ENCODE data around the gene PTCD2.

The PTCD2 gene, protein sequence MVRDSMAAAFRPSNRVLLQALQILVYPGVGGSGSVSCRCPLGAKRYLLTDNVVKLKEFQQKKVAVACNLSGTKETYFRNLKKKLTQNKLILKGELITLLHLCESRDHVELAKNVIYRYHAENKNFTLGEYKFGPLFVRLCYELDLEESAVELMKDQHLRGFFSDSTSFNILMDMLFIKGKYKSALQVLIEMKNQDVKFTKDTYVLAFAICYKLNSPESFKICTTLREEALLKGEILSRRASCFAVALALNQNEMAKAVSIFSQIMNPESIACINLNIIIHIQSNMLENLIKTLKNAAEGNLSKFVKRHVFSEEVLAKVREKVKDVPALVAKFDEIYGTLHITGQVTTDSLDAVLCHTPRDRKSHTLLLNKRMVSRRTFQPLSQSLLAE

DNA sequence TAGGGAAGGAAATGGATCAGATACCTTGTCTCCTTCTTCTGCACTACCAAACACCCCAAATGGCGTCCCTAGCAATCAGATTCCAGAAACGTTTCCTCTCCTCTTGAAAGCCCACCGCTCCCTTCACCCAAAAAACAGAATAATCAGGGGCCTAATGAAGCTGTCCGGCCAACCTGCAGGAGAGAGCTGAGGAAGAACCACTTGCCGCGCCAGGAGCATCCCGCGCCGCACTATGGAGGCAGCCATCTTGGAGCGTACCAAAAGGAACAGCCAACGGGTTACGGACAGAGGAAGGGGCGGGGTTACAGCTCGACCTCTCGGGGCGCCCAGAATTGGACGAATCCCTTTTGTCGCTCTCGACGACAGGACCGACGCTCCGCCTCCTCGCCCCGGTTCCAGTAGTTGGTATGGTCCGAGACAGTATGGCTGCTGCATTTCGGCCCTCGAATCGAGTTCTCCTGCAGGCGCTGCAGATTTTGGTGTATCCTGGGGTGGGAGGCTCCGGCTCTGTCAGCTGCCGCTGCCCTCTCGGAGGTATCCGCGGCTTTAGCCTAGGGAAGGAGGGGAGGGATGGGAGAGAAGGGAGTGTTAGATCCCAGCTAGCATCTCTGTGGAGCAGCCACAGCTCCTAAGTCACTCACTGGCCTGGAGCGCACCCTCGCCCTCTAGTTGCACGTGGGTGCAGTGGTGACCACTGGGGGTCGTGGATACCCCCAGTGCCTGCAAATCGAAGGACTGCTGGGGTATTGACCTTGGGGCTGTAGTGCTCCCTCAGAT lies at the start of gene PTCD2, which contains the start of gene MRPS27:
PTCD2 (plus strand) TSS at position 398 of the 777 bp plus-strand sequence; CDS start at position 408, 10 bp downstream.
MRPS27 (minus strand) TSS at position 265 of the 777 bp plus-strand sequence; CDS start at position 246, 19 bp downstream.
- peak; percentile 98 for DNase-seq (ENCODE audit: low spot score)

- no peak for DNase-seq (ENCODE audit: low spot score)
These were observed 48.5 kb upstream of the PTCD2 start for GRCh38 chr5:72271702-72272101.

- no peak for DNase-seq (ENCODE audit: low spot score)
These were observed 47.8 kb upstream of the PTCD2 start for GRCh38 chr5:72272398-72272797.

DNA sequence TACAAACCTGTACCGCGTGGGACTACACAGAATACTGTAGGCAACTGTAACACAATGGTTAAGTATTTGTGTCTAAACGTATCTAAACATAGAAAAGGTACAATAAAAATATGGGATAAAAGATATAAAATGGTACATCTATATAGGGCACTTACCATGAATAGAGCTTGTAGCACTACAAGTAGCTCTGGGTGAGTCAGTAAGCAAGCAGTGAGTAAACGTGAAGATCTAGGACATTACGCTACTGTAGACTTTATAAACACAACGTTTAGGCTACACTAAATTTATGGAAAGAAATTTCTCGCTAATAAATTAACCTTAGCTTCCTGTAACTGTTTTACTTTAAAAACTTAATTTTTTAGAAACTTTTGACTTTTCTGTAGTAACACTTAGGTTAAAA lies 46.6 kb upstream of the PTCD2 start:
- no peak for DNase-seq (ENCODE audit: low spot score)

DNA sequence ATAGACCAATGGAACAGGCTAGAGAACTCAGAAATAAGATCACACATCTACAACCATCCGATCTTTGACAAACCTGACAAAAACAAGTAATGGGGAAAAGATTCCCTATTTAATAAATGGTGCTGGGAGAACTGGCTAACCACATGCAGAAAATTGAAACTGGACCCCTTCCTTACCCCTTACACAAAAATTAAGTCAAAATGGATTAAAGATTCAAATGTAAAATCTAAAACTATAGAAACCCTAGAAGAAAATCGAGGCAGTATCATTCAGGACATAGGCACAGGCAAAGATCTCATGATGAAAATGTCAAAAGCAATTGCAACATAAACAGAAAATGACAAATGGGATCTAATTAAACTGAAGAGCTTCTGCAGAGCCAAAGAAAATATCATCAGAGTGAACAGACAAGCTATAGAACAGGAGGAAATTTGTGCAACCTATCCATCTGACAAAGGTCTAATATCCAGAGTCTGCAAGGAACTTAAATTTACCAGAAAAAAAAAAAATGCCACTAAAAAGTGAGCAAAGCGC lies 43.9 kb upstream of the PTCD2 start:
- DNase-seq (ENCODE audit: low spot score): no peak

DNA sequence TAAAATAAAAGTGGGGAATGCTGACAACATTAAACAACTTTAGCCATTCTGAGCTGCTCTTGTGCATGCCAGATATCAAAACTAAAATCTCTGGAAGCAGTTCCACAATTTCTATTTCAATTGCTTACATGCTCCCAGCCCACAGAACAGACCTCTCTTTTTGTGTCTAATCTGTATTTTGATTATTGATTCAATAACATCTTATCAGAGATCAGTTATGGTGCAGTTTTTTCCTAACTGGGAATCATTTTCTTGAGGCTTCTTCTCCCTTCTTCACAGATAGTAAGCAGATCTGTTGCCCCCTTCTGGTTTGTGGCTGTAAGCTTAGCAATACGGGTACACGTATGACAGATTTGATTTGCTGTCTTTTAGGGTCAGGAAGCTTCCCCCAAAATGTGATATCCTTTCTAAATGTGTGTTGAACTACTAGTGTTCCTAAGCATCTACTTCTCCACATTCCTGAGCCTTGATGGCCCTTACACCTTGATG lies 39.5 kb upstream of the PTCD2 start:
- DNase-seq (ENCODE audit: low spot score): peak; percentile 51

DNA sequence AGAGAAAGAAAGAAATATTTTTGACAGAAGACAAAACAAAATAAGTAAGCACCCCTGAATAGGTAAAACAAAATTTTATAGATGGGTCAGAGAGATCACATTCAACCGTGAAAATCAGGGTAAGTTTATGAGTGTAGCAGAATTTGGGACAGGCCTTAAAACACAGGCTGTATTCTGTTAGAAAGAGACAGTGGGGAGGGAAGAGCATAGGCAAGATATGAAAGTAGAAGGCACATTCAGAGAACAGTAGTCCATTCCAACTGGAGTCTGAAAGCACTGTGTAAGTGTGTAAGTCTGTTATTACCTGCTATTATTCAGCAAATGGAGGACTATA lies 38.8 kb upstream of the PTCD2 start:
- no peak for DNase-seq (ENCODE audit: low spot score)

DNA sequence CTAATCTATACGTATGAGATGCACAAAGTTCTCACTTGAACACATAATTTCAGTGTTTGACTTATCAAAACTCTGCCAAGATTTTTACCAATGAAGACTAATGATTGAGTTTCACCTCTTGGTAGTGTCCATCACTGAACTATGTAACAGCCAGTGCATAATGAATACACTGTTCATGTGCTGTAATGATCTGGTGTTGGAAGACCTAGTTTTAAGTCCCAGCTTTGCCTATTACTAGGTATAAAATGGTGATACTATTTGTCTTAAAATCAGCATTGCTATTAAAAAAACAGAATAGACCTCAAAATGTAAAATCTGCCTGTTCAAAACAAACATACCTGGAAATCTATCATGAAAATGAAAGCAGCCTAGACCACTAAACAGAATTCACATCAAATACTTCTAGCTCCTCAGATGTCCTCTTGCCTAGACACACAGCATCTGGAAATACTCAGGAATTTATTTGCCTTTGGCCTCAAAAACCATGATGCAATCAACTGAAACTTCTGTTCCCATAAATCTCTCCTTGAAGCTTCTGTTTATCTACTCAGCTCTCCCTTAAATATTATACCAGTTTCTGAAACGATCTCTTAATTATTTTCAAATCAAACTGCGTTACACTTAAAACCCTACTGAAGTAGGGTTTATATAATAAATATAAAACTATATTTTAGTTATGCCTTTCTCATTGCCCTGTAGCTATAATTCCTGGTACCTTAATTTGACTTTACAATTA lies 38.2 kb upstream of the PTCD2 start:
- no peak for DNase-seq (ENCODE audit: low spot score)

- no peak for DNase-seq (ENCODE audit: low spot score)
These were observed 37.3 kb upstream of the PTCD2 start for GRCh38 chr5:72282878-72283277.

DNA sequence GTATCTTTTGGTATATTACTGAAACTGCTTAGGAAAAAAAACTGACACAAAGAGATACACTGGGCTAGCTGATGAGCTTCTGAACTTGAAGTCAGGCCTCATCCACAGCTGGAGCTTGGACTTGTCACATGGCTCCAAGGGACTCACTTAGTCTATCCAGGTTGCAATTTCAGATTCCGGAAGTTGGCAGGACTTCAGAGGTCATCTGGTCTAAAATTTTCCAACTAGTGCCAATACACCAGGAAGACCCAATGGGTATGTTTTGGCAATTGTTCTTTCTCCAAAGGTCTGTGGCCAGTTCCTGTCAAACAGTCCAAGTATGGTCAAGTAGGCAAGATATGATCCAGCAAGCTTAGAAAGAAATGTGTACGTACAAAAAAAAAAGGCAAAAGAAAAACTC lies 36.8 kb upstream of the PTCD2 start:
- DNase-seq (ENCODE audit: low spot score): no peak

GRCh38 chr5:72284559-72285423 lies 35.4 kb upstream of the PTCD2 start:
- no peak for DNase-seq (ENCODE audit: low spot score)

GRCh38 chr5:72285424-72285821 lies 34.8 kb upstream of the PTCD2 start:
- DNase-seq (ENCODE audit: low spot score): no peak

GRCh38 chr5:72286798-72287197 lies 33.4 kb upstream of the PTCD2 start:
- DNase-seq (ENCODE audit: low spot score): no peak

GRCh38 chr5:72288924-72289323 lies 31.2 kb upstream of the PTCD2 start:
- DNase-seq (ENCODE audit: low spot score): no peak

GRCh38 chr5:72290356-72291133 lies 29.6 kb upstream of the PTCD2 start:
- no peak for DNase-seq (ENCODE audit: low spot score)

DNA sequence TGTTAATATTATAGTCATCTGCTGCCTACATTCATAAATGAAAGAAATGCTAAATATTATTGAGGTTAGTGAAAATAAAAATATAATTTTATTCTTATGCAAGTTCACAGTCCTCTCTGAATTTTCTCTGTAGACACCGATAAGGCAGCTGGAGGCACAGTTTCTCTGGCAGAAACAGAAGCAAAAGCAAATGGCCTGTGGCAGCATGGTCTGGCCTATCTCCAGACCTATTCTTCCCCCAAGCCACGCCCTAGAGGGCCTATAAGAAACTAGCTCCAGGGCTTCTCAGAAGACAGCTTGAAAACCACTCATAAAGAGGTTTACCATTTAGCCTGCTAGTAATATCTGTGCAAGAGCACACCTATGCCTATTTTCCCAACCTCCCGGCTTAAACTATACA lies 28.6 kb upstream of the PTCD2 start:
- DNase-seq (ENCODE audit: low spot score): no peak

GRCh38 chr5:72292411-72292810 lies 27.8 kb upstream of the PTCD2 start:
- no peak for DNase-seq (ENCODE audit: low spot score)

GRCh38 chr5:72293495-72294055 lies 26.6 kb upstream of the PTCD2 start:
- no peak for DNase-seq (ENCODE audit: low spot score)

GRCh38 chr5:72294473-72294872 lies 25.7 kb upstream of the PTCD2 start:
- no peak for DNase-seq (ENCODE audit: low spot score)

- no peak for DNase-seq (ENCODE audit: low spot score)
These were observed 24.6 kb upstream of the PTCD2 start for GRCh38 chr5:72295539-72295938.
